GM12891 (cell line): Measurements from ENCODE around the gene GPR107.
"Not testable (repeated sequence)": the region's sequence is repeated elsewhere in the genome, so short reads cannot be mapped to it uniquely, and the experiment has no call there.

Source experiments
- POLR2A ChIP-seq: IDR thresholded peaks from 2 replicates; pipeline ENCODE4 v1.6.1; 2011; ENCODE audit warnings: low read depth, low read length, control low read depth
- POLR2AphosphoS5 ChIP-seq: IDR thresholded peaks from 2 replicates; pipeline ENCODE4 v1.6.1; 2011; ENCODE audit warnings: low read depth, low read length, control low read depth
- SPI1 ChIP-seq: IDR thresholded peaks from 2 replicates; pipeline ENCODE4 v1.6.1; 2011; ENCODE audit warnings: low read depth, low read length, control low read depth
- TAF1 ChIP-seq: IDR thresholded peaks from 2 replicates; pipeline ENCODE4 v1.6.1; 2011; ENCODE audit warnings: low read depth, low read length, control low read depth

DNA sequence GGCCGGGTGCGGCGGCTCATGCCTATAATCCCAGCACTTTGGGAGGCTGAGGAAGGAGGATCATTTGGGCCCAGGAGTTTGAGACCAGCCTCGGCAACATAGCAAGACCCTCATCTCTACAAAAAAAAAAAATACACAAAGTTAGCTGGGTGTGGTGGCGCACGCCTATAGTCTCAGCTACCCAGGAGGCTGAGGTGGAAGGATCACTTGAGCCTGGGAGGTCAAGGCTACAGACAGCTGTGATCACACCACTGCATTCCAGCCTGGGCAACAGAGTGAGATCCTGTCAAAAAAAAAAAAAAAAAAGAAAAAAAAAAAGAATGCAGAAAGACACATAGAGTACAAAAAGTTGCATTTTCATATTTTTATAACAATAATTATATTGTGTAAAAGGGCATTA, 46.8 kb upstream of the GPR107 start:
- not testable (repeated sequence) for TF ChIP-seq TAF1, POLR2A, POLR2AphosphoS5, SPI1
